HepG2 (cell line): ENCODE measurements around the gene KCTD13. TPM values are rescaled to one million over a fixed set of nuclear protein-coding genes. Genes with fewer than 3 reads are reported as not detected.
A peak's percentile ranks its signal among the peaks of the same experiment; 100 is the strongest.

Experiments used
- CBX2 ChIP-seq, 2 experiments: fragments of 200-600 bp in 1 of 2; sonication (generic); formaldehyde crosslinking in 1 of 2; IDR thresholded peaks; 2 replicates each; pipeline versions ENCODE4 v1.7.0 to v1.8.1; 2018 to 2022; ENCODE audit warnings: low read depth in 2 of 2, low read length in 1 of 2, mild to moderate bottlenecking in 1 of 2, missing genetic modification reagents in 1 of 2
- CREM ChIP-seq, 2 experiments: sonication (generic) in 1 of 2; formaldehyde crosslinking in 1 of 2; IDR thresholded peaks; 2 replicates each; pipeline versions ENCODE4 v1.4.0 to v1.6.1; 2016 to 2020; ENCODE audit warnings: antibody characterized with exemption in 1 of 2, mild to moderate bottlenecking in 1 of 2, missing genetic modification reagents in 1 of 2
- EEA1 ChIP-seq: sonication (generic); formaldehyde crosslinking; IDR thresholded peaks from 2 replicates; pipeline ENCODE4 v1.5.1; 2020; ENCODE audit warnings: mild to moderate bottlenecking, missing genetic modification reagents, borderline replicate concordance
- MTA3 ChIP-seq: sonication (generic); formaldehyde crosslinking; IDR thresholded peaks from 2 replicates; pipeline ENCODE4 v1.4.0; 2020; ENCODE audit warnings: missing genetic modification reagents
- PLRG1 ChIP-seq: fragments of 450-650 bp; conservative IDR thresholded peaks from 2 replicates; pipeline ENCODE4 v1.6.1; 2016
- YEATS2 ChIP-seq: sonication (generic); formaldehyde crosslinking; IDR thresholded peaks from 2 replicates; pipeline ENCODE4 v1.4.0; 2020; ENCODE audit warnings: missing genetic modification reagents, borderline replicate concordance
- ZBTB3 ChIP-seq: sonication (generic); formaldehyde crosslinking; IDR thresholded peaks from 2 replicates; pipeline ENCODE4 v1.4.0; 2020; ENCODE audit warnings: low read depth, mild to moderate bottlenecking, moderate library complexity, missing genetic modification reagents, borderline replicate concordance
- ZNF326 ChIP-seq: sonication (generic); formaldehyde crosslinking; IDR thresholded peaks from 2 replicates; pipeline ENCODE4 v1.4.0; 2020; ENCODE audit warnings: missing genetic modification reagents, borderline replicate concordance
- ZNF75D ChIP-seq: sonication (generic); formaldehyde crosslinking; IDR thresholded peaks from 2 replicates; pipeline ENCODE4 v1.8.1; 2023; ENCODE audit warnings: missing genetic modification reagents, mild to moderate bottlenecking, borderline replicate concordance
- ZNF781 ChIP-seq: sonication (generic); formaldehyde crosslinking; IDR thresholded peaks from 2 replicates; pipeline ENCODE4 v1.5.1; 2020; ENCODE audit warnings: borderline replicate concordance, mild to moderate bottlenecking, missing genetic modification reagents; ENCODE audit errors: not compliant biosample characterization
- ZNF790 ChIP-seq: sonication (generic); formaldehyde crosslinking; IDR thresholded peaks from 2 replicates; pipeline ENCODE4 v1.8.0; 2022; ENCODE audit warnings: missing genetic modification reagents, mild to moderate bottlenecking, borderline replicate concordance
- ZSCAN20 ChIP-seq: sonication (generic); formaldehyde crosslinking; IDR thresholded peaks from 2 replicates; pipeline ENCODE4 v1.4.0; 2020; ENCODE audit warnings: missing genetic modification reagents, mild to moderate bottlenecking, borderline replicate concordance
- polyA plus RNA-seq, 8 experiments: library from polyadenylated mRNA; depleted of rRNA in 3 of 8; stranded (reverse) in 7 of 8; unstranded in 1 of 8; fragments of >200 nt; fragmentation: Illumina TruSeq in 4 of 8; extraction: Trizol in 4 of 8; gene quantifications; 2 replicates each; pipeline versions ENCODE4 v1.2.1 to v1.2.3, GENCODE V29; 2011 to 2016; ENCODE audit warnings: low read depth in 4 of 8, missing spikeins in 1 of 8, mixed read lengths in 1 of 8; ENCODE audit not compliant: insufficient read depth in 1 of 8
- total RNA-seq, 5 experiments: library from RNA; depleted of rRNA; stranded (reverse); fragments of >200 nt; fragmentation: Illumina TruSeq; extraction: Trizol; gene quantifications; 2 replicates each; pipeline ENCODE4 v1.2.3, GENCODE V29; 2016; ENCODE audit warnings: low read depth in 1 of 5
- TF ChIP-seq, protein P1 (sequence below): sonication (generic); formaldehyde crosslinking; IDR thresholded peaks from 2 replicates; pipeline ENCODE4 v1.4.0; 2020; ENCODE audit warnings: mild to moderate bottlenecking, missing genetic modification reagents
- TF ChIP-seq, protein P2 (sequence below): sonication (generic); formaldehyde crosslinking; IDR thresholded peaks from 2 replicates; pipeline ENCODE4 v1.4.0; 2020; ENCODE audit warnings: missing genetic modification reagents, borderline replicate concordance
- TF ChIP-seq, protein P3 (sequence below): IDR thresholded peaks from 2 replicates; pipeline ENCODE4 v1.6.1; 2016; ENCODE audit warnings: mild to moderate bottlenecking
- TF ChIP-seq, protein P4 (sequence below): sonication (generic); formaldehyde crosslinking; IDR thresholded peaks from 2 replicates; pipeline ENCODE4 v1.8.0; 2023; ENCODE audit warnings: mild to moderate bottlenecking, missing genetic modification reagents
- TF ChIP-seq, protein P5 (sequence below): sonication (generic); formaldehyde crosslinking; IDR thresholded peaks from 2 replicates; pipeline ENCODE4 v1.4.0; 2020; ENCODE audit warnings: low read depth, mild to moderate bottlenecking, missing genetic modification reagents

KCTD13 gene
- total and polyA plus RNA-seq, 2 of the 13 experiments (the other 11 are each of a cell fraction or from before 2014, with no cell fraction given) = 6.3 to 14.7 TPM

DNA sequence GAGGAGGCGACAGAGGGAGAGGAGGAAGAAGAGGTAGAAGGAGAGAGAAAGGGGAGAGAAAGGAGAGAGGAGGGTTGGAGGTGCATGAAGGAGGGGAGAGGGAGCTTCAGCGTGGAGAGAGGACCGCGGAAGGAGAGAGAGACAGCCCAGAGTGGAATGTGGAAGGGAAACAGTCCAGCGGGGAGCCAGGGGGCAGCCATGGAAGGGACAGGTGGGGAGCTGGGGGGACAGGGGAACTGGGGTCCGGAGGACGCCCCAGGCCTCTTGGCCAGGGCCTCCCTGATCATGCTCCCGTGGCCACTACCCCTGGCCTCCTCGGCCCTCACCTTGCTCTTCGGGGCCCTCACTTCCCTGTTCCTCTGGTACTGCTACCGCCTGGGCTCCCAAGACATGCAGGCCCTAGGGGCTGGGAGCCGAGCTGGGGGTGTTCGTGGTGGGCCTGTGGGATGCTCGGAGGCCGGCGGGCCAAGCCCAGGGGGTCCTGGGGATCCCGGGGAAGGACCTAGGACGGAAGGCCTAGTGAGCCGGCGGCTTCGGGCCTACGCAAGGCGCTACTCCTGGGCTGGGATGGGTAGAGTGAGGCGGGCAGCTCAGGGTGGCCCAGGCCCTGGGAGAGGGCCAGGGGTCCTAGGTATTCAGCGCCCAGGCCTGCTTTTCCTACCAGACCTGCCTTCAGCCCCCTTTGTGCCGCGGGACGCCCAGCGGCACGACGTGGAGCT lies 25.0 kb downstream of the KCTD13 start (continued):
- TF ChIP-seq, protein P1, sequence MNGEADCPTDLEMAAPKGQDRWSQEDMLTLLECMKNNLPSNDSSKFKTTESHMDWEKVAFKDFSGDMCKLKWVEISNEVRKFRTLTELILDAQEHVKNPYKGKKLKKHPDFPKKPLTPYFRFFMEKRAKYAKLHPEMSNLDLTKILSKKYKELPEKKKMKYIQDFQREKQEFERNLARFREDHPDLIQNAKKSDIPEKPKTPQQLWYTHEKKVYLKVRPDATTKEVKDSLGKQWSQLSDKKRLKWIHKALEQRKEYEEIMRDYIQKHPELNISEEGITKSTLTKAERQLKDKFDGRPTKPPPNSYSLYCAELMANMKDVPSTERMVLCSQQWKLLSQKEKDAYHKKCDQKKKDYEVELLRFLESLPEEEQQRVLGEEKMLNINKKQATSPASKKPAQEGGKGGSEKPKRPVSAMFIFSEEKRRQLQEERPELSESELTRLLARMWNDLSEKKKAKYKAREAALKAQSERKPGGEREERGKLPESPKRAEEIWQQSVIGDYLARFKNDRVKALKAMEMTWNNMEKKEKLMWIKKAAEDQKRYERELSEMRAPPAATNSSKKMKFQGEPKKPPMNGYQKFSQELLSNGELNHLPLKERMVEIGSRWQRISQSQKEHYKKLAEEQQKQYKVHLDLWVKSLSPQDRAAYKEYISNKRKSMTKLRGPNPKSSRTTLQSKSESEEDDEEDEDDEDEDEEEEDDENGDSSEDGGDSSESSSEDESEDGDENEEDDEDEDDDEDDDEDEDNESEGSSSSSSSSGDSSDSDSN (CRISPR knock-in tag) = peak; percentile 45; the same call in 1 of the 2 replicates
- TF ChIP-seq EEA1 (CRISPR knock-in tag) = no peak
- no peak for TF ChIP-seq ZNF326 (CRISPR knock-in tag)
- TF ChIP-seq MTA3 = no peak
- TF ChIP-seq, protein P2, sequence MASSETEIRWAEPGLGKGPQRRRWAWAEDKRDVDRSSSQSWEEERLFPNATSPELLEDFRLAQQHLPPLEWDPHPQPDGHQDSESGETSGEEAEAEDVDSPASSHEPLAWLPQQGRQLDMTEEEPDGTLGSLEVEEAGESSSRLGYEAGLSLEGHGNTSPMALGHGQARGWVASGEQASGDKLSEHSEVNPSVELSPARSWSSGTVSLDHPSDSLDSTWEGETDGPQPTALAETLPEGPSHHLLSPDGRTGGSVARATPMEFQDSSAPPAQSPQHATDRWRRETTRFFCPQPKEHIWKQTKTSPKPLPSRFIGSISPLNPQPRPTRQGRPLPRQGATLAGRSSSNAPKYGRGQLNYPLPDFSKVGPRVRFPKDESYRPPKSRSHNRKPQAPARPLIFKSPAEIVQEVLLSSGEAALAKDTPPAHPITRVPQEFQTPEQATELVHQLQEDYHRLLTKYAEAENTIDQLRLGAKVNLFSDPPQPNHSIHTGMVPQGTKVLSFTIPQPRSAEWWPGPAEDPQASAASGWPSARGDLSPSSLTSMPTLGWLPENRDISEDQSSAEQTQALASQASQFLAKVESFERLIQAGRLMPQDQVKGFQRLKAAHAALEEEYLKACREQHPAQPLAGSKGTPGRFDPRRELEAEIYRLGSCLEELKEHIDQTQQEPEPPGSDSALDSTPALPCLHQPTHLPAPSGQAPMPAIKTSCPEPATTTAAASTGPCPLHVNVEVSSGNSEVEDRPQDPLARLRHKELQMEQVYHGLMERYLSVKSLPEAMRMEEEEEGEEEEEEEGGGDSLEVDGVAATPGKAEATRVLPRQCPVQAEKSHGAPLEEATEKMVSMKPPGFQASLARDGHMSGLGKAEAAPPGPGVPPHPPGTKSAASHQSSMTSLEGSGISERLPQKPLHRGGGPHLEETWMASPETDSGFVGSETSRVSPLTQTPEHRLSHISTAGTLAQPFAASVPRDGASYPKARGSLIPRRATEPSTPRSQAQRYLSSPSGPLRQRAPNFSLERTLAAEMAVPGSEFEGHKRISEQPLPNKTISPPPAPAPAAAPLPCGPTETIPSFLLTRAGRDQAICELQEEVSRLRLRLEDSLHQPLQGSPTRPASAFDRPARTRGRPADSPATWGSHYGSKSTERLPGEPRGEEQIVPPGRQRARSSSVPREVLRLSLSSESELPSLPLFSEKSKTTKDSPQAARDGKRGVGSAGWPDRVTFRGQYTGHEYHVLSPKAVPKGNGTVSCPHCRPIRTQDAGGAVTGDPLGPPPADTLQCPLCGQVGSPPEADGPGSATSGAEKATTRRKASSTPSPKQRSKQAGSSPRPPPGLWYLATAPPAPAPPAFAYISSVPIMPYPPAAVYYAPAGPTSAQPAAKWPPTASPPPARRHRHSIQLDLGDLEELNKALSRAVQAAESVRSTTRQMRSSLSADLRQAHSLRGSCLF (CRISPR knock-in tag) = 0 out of 2 replicates have a peak, but pooled peaks have one; percentile 27
- no peak for TF ChIP-seq ZNF790 (CRISPR knock-in tag)
- no peak for TF ChIP-seq ZNF781 (CRISPR knock-in tag)
- TF ChIP-seq ZNF75D = no peak
- TF ChIP-seq ZSCAN20 (CRISPR knock-in tag) = no peak
- no peak for TF ChIP-seq CBX2 (IDR thresholded peaks at IDR 0.05; ENCODE audit: low read depth, low read length)
- no peak for TF ChIP-seq CBX2 (CRISPR knock-in tag; IDR thresholded peaks at IDR 0.05; ENCODE audit: low read depth)
- TF ChIP-seq, protein P3, sequence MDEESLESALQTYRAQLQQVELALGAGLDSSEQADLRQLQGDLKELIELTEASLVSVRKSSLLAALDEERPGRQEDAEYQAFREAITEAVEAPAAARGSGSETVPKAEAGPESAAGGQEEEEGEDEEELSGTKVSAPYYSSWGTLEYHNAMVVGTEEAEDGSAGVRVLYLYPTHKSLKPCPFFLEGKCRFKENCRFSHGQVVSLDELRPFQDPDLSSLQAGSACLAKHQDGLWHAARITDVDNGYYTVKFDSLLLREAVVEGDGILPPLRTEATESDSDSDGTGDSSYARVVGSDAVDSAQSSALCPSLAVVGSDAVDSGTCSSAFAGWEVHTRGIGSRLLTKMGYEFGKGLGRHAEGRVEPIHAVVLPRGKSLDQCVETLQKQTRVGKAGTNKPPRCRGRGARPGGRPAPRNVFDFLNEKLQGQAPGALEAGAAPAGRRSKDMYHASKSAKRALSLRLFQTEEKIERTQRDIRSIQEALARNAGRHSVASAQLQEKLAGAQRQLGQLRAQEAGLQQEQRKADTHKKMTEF (CRISPR knock-in tag) = peak; percentile 23; the same call in 1 of the 2 replicates
- no peak for TF ChIP-seq CREM (IDR thresholded peaks at IDR 0.05)
- no peak; the same call in 1 of the 2 replicates for TF ChIP-seq CREM (CRISPR knock-in tag; IDR thresholded peaks at IDR 0.05)
- TF ChIP-seq PLRG1 = no peak
- no peak for TF ChIP-seq ZBTB3 (CRISPR knock-in tag)
- TF ChIP-seq YEATS2 = peak; percentile 53; the same call in 1 of the 2 replicates
- TF ChIP-seq, protein P4, sequence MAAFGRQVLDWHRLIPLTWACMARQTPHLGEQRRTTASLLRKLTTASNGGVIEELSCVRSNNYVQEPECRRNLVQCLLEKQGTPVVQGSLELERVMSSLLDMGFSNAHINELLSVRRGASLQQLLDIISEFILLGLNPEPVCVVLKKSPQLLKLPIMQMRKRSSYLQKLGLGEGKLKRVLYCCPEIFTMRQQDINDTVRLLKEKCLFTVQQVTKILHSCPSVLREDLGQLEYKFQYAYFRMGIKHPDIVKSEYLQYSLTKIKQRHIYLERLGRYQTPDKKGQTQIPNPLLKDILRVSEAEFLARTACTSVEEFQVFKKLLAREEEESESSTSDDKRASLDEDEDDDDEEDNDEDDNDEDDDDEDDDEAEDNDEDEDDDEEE = no peak
- TF ChIP-seq, protein P5, sequence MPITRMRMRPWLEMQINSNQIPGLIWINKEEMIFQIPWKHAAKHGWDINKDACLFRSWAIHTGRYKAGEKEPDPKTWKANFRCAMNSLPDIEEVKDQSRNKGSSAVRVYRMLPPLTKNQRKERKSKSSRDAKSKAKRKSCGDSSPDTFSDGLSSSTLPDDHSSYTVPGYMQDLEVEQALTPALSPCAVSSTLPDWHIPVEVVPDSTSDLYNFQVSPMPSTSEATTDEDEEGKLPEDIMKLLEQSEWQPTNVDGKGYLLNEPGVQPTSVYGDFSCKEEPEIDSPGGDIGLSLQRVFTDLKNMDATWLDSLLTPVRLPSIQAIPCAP (CRISPR knock-in tag) = no peak
